ENCODE data around the gene PON2. TPM values are rescaled to one million over a fixed set of nuclear protein-coding genes. Genes with fewer than 3 reads are reported as not detected.
A peak's percentile ranks its signal among the peaks of the same experiment; 100 is the strongest.

PON2 gene
- total RNA-seq, 1 experiment from 2014 or later: 44.0 TPM

DNA sequence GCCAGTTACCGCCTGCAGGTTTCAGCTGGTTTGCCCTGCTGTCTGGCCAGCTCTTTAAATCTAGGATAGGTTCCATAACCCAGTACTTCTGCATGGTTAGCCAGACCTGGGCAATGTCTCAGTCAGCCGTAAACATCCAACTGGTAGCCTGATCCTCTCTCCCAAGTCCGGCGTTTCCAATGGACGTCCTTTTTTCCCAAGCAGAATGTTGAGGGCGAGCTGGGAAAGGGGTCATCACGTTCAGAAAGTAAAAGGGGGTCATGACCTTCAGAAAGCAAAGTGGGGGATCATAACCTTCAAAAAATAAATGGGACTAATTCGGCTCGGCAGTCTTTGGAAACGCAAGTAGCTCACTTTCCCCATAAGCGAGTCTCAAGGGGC lies 39.1 kb downstream of the PON2 start:
- Histone ChIP-seq H3K79me2 (ENCODE audit: insufficient read depth, low read length) (no peaks in the 10 kb centered on the region), H3K4me1 (ENCODE audit: control insufficient read depth in 1 of 2, insufficient read depth in 2 of 2, low read length in 2 of 2) (peaks cover 0 to 13% of the 10 kb centered on the region in 2 experiments; a peak in 1 of 4 replicates), H2AFZ (ENCODE audit: low read depth, low read length, poor library complexity, severe bottlenecking) (peak overlapping the region; percentile 77), H3K36me3 (ENCODE audit: control insufficient read depth in 1 of 2, insufficient read depth in 2 of 2, low read length in 2 of 2) (no peaks in the 10 kb centered on the region), H4K20me1 (ENCODE audit: insufficient read depth) (no peaks in the 10 kb centered on the region), H3K27ac (ENCODE audit: low read depth, low read length) (peak overlapping the region; percentile 31; the same call in 1 of the 2 replicates), H3K4me2 (ENCODE audit: low read length) (peak overlapping the region; percentile 73), H3K27me3 (ENCODE audit: insufficient read depth, low read length) (no peaks in the 10 kb centered on the region), H3K4me3 (replicated peaks in 1 of 2; ENCODE audit: low read depth in 1 of 2, low read length in 2 of 2) (peak overlapping the region; percentile 46 to 60), H3K9me2 (ENCODE audit: insufficient read depth) (no peaks in the 10 kb centered on the region), H3K9me3 (ENCODE audit: control insufficient read depth in 1 of 2, insufficient read depth in 1 of 2, low read depth in 1 of 2, low read length in 2 of 2) (no peaks in the 10 kb centered on the region), H3K9ac (ENCODE audit: low read length) (peak overlapping the region; percentile 57)
- intact Hi-C loops (cut with micrococcal nuclease): no loop called here
- POLR2A ChIA-PET: no interaction called here
- CTCF ChIA-PET: interaction anchor here (0.7 to 1.4 kb wide), 8 partner anchors 11 to 946 kb away, joined by 3 to 4 read pairs (median 3); no protein-coding TSS in a partner anchor
- RAD21 ChIA-PET (ENCODE audit: low non-redundant PET in 1 of 2, low total read pairs in 2 of 2, uncharacterized antibody in 2 of 2, unreplicated experiment in 2 of 2): no interaction called here
- TF ChIP-seq FOSL1 (IDR thresholded peaks at IDR 0.05; ENCODE audit: low read depth) (no peak), ZNF274 (IDR thresholded peaks at IDR 0.05; ENCODE audit: low read depth, low read length) (no peak), ELF1 (IDR thresholded peaks at IDR 0.05; ENCODE audit: borderline replicate concordance, low read depth) (no peak), SIN3A (IDR thresholded peaks at IDR 0.05; ENCODE audit: low read depth) (no peak), JUND (IDR thresholded peaks at IDR 0.05) (no peak), POLR2A (IDR thresholded peaks at IDR 0.05; ENCODE audit: borderline replicate concordance, extremely low read depth, insufficient read depth, insufficient read length) (no peak), CEBPB (IDR thresholded peaks at IDR 0.05; ENCODE audit: low read depth) (no peak), EZH2 (IDR thresholded peaks at IDR 0.05) (no peak), SP1 (IDR thresholded peaks at IDR 0.05; ENCODE audit: low read depth) (no peak), ZFX (IDR thresholded peaks at IDR 0.05) (no peak), RAD21 (IDR thresholded peaks at IDR 0.05; ENCODE audit: low read depth) (no peak), POLR2AphosphoS5 (IDR thresholded peaks at IDR 0.05; ENCODE audit: low read depth, low read length) (no peak), EGR1 (IDR thresholded peaks at IDR 0.05; ENCODE audit: low read depth) (no peak), SRF (IDR thresholded peaks at IDR 0.05; ENCODE audit: low read depth) (no peak), TCF7L2 (IDR thresholded peaks at IDR 0.05; ENCODE audit: borderline replicate concordance, extremely low read depth, insufficient read depth, insufficient read length) (no peak)
- TF ChIP-seq, protein P1, sequence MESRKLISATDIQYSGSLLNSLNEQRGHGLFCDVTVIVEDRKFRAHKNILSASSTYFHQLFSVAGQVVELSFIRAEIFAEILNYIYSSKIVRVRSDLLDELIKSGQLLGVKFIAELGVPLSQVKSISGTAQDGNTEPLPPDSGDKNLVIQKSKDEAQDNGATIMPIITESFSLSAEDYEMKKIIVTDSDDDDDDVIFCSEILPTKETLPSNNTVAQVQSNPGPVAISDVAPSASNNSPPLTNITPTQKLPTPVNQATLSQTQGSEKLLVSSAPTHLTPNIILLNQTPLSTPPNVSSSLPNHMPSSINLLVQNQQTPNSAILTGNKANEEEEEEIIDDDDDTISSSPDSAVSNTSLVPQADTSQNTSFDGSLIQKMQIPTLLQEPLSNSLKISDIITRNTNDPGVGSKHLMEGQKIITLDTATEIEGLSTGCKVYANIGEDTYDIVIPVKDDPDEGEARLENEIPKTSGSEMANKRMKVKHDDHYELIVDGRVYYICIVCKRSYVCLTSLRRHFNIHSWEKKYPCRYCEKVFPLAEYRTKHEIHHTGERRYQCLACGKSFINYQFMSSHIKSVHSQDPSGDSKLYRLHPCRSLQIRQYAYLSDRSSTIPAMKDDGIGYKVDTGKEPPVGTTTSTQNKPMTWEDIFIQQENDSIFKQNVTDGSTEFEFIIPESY (IDR thresholded peaks at IDR 0.05; ENCODE audit: extremely low read depth, insufficient replicate concordance, low read length): no peak
- TF ChIP-seq, protein P2, sequence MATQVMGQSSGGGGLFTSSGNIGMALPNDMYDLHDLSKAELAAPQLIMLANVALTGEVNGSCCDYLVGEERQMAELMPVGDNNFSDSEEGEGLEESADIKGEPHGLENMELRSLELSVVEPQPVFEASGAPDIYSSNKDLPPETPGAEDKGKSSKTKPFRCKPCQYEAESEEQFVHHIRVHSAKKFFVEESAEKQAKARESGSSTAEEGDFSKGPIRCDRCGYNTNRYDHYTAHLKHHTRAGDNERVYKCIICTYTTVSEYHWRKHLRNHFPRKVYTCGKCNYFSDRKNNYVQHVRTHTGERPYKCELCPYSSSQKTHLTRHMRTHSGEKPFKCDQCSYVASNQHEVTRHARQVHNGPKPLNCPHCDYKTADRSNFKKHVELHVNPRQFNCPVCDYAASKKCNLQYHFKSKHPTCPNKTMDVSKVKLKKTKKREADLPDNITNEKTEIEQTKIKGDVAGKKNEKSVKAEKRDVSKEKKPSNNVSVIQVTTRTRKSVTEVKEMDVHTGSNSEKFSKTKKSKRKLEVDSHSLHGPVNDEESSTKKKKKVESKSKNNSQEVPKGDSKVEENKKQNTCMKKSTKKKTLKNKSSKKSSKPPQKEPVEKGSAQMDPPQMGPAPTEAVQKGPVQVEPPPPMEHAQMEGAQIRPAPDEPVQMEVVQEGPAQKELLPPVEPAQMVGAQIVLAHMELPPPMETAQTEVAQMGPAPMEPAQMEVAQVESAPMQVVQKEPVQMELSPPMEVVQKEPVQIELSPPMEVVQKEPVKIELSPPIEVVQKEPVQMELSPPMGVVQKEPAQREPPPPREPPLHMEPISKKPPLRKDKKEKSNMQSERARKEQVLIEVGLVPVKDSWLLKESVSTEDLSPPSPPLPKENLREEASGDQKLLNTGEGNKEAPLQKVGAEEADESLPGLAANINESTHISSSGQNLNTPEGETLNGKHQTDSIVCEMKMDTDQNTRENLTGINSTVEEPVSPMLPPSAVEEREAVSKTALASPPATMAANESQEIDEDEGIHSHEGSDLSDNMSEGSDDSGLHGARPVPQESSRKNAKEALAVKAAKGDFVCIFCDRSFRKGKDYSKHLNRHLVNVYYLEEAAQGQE (IDR thresholded peaks at IDR 0.05; ENCODE audit: low read depth): no peak
- TF ChIP-seq, protein P3, sequence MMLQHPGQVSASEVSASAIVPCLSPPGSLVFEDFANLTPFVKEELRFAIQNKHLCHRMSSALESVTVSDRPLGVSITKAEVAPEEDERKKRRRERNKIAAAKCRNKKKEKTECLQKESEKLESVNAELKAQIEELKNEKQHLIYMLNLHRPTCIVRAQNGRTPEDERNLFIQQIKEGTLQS (IDR thresholded peaks at IDR 0.05): no peak
- TSS peak; percentile 47 for BruUV-seq (replicated peaks)
- peak; percentile 19; the same call in 1 of the 2 replicates for ATAC-seq
- no peak for DNase-seq (ENCODE audit: low read depth, low spot score)

All from HCT116 (cell line).